ENCODE results near the gene MLKL.

Gene MLKL

GRCh38 chr16:74700438-74701225 lies at the start of gene MLKL:
Gene MLKL, minus strand, starts transcription at chr16:74700862. Its CDS starts 5,105 bp downstream, at chr16:74695757.
- peak within 1 kb of the TSS; percentile 86 for H3K4me3 ChIP-seq (ENCODE audit: low read depth, low read length)
- peak; percentile 55 for DNase-seq (ENCODE audit: low read depth, low spot score)
- in situ Hi-C loops (cut with HindIII; ENCODE audit: low sequenced_read_pairs), result no loop called here
- peak; percentile 15 for TF ChIP-seq CTCF (IDR thresholded peaks at IDR 0.05; ENCODE audit: low read depth, low read length)

DNA sequence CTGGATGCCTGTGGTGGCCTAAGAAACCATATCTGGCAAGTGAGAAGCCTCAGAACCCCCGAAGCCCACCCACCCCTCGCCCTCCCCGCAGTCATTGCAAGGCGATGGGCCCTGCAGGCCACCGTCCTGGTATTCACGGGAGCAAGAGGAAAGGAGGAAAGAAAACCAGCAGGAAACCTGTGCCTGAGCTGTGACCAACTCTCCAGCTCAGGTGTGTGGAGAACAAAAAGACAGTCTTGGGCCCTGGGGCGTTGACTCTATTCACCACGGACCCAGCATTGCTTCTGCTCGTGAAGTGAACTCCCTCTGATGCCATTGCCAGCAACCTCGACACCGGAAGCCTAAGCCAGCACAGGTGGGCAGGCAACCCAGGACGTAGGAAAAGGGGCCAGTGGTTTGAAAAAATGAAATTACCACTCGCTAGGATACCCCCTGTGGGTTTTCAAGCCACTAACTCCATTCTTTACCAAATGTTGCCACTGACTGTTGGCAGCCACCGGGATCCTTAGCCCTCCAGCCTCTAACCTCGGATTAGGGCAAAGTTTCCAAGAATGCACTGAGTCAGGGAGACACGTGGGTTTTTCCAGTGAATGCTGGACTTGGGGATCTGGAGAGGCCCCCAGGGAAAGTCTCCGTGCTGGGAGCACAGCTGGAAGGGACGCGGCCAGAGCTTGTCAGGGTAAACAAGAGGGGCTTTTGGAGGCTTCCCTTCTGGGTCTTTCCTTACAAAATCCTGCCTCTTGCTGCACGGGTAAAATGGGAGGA lies 48.8 kb upstream of the MLKL start:
- DNase-seq (ENCODE audit: low read depth, low spot score), result no peak
- no peak overlapping the region for H3K4me3 ChIP-seq (ENCODE audit: low read depth, low read length)
- TF ChIP-seq CTCF (IDR thresholded peaks at IDR 0.05; ENCODE audit: low read depth, low read length), result no peak
- in situ Hi-C loops (cut with HindIII; ENCODE audit: low sequenced_read_pairs), result no loop called here

- in situ Hi-C loops (cut with HindIII; ENCODE audit: low sequenced_read_pairs), result no loop called here
- TF ChIP-seq CTCF (IDR thresholded peaks at IDR 0.05; ENCODE audit: low read depth, low read length), result no peak
These were observed 48.0 kb upstream of the MLKL start for GRCh38 chr16:74748616-74749026.

DNA sequence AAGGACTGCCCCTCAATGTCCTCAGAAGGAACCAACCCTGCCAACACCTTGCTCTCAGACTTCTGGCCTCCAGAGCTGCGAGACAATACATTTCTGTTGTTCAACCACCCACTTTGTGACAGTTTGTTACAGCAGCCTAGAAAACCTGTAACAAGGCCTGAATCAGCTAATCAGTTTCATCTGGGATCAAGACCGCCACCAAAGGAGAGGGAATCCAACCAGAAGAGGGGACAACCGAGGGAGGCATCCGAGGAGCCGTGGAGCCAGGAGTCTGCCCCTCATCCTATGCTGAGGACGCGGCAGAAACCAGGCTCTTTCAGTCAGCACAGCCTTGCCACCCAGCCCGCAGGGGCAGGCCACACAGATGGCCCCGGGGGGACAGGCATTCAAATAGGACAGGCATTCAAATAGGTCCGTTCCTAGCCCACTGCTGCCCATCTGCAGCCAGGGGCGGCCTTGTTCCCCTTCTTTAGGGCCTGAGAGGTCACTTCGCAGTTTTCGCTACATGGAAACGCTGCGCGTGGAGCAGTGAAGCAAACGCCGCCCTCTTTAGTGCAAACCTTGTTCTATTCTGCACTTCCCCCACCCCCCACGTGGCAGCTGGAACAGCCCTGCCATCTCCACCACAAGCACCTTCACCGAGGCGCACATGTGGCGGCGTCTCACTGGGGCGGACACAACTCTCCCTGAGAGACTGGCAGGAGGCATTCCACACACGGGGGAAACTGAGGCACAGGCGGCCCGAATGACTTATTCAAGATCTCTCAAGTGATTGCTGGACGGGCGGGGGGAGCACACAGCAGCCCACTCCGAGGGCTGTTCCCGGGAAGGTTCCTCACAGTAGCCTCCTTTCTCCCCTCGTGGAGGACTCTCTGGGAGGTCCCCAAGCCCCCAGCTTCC lies 47.3 kb upstream of the MLKL start:
- in situ Hi-C loops (cut with HindIII; ENCODE audit: low sequenced_read_pairs), result no loop called here
- no peak for TF ChIP-seq CTCF (IDR thresholded peaks at IDR 0.05; ENCODE audit: low read depth, low read length)
- DNase-seq (ENCODE audit: low read depth, low spot score), result no peak
- no peak overlapping the region for H3K4me3 ChIP-seq (ENCODE audit: low read depth, low read length)

More at GRCh38 chr16:74748616-74749026, 48.0 kb upstream of the MLKL start:
- H3K4me3 ChIP-seq (ENCODE audit: low read depth, low read length), result no peak overlapping the region
- DNase-seq (ENCODE audit: low read depth, low spot score), result no peak

- no peak for TF ChIP-seq CTCF (IDR thresholded peaks at IDR 0.05; ENCODE audit: low read depth, low read length)
- no peak overlapping the region for H3K4me3 ChIP-seq (ENCODE audit: low read depth, low read length)
- no peak for DNase-seq (ENCODE audit: low read depth, low spot score)
- in situ Hi-C loops (cut with HindIII; ENCODE audit: low sequenced_read_pairs), result no loop called here
These were observed 45.3 kb upstream of the MLKL start for GRCh38 chr16:74745926-74746325.

DNA sequence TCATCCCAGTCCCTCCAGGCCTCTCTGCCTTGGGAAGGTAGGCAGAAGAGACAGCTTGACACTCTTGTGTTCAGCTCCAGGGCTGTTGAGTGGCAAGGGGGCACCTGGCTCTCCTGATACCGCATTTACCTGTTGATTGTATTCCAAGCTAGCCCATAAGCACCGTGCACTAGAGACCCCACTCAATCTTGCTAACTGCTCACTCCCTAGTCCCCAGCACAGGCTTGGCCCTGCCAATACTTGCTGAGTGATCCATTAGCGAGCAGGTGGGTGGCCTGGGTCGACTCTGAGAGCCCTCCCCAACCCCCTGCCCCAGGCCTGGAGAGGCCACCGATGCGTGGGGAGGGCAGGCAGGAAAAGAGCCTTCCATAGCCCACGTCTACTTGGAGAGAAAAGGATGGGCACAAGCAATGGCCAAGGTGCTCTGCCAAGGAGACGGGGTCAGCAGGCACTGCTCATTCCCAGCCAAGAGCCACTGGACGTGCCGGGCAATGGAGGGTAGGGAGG lies 44.5 kb upstream of the MLKL start:
- no peak for DNase-seq (ENCODE audit: low read depth, low spot score)
- H3K4me3 ChIP-seq (ENCODE audit: low read depth, low read length), result no peak overlapping the region
- in situ Hi-C loops (cut with HindIII; ENCODE audit: low sequenced_read_pairs), result no loop called here
- TF ChIP-seq CTCF (IDR thresholded peaks at IDR 0.05; ENCODE audit: low read depth, low read length), result no peak

All from astrocyte of the spinal cord (primary cell).